PC-3 (cell line): ENCODE results near the gene SH2D2A. TPM values are rescaled to one million over a fixed set of nuclear protein-coding genes. Genes with fewer than 3 reads are reported as not detected.

Experiments
- ATAC-seq: fragments of 200-7000 bp; cut with Tn5 transposase; 2 replicates; pipeline ENCODE4 v1.9.1; 2020; ENCODE audit warnings: mild to moderate bottlenecking, moderate library complexity
- BruUV-seq: library from RNA; stranded (reverse); fragments of 400-500 nt; replicated peaks from 2 replicates; lab custom pipeline; 2021; lab: Mats Ljungman, UMichigan
- CTCF ChIA-PET: fragments of 300-600 bp; sonication (Branson Sonifier 250); formaldehyde crosslinking; loops from one replicate; lab custom pipeline; 2022; ENCODE audit warnings: antibody characterized with exemption; lab: Charles Lee
- POLR2A ChIA-PET: fragments of 300-600 bp; sonication (Branson Sonifier 250); formaldehyde crosslinking; loops from one replicate; lab custom pipeline; 2022; ENCODE audit warnings: antibody characterized with exemption; ENCODE audit not compliant: unreplicated experiment; lab: Charles Lee
- DNase-seq: peaks from one replicate; pipeline ENCODE4 v3.0.0-alpha.2; 2015
- H2AFZ ChIP-seq: fragments of 300-600 bp; sonication (generic); 2 replicates; pipeline ENCODE4 v1.6.0; 2016; ENCODE audit warnings: antibody characterized with exemption, low read length
- H3F3A ChIP-seq: fragments of 300-600 bp; sonication (generic); one replicate; pipeline ENCODE4 v1.6.0; 2017; ENCODE audit warnings: antibody characterized with exemption, low read length, control low read depth, mild to moderate bottlenecking; ENCODE audit not compliant: unreplicated experiment
- H3K27ac ChIP-seq: fragments of 300-600 bp; sonication (generic); 2 replicates; pipeline ENCODE4 v1.5.1; 2016; ENCODE audit warnings: mild to moderate bottlenecking, low read length
- H3K27me3 ChIP-seq: fragments of 300-600 bp; sonication (generic); 2 replicates; pipeline ENCODE4 v1.6.1; 2016; ENCODE audit warnings: low read length, mixed read lengths
- H3K36me3 ChIP-seq: fragments of 300-600 bp; sonication (generic); 2 replicates; pipeline ENCODE4 v1.6.1; 2016; ENCODE audit warnings: low read depth, mixed run types, low read length, mixed read lengths
- H3K4me1 ChIP-seq: fragments of 300-600 bp; sonication (generic); 2 replicates; pipeline ENCODE4 v1.5.1; 2016; ENCODE audit warnings: low read length; ENCODE audit not compliant: insufficient read depth
- H3K4me2 ChIP-seq: fragments of 300-600 bp; sonication (generic); 2 replicates; pipeline ENCODE4 v1.6.0; 2016; ENCODE audit warnings: low read length
- H3K4me3 ChIP-seq: fragments of 300-600 bp; sonication (generic); 2 replicates; pipeline ENCODE4 v1.5.1; 2016; ENCODE audit warnings: mild to moderate bottlenecking, low read length, mixed read lengths
- H3K79me2 ChIP-seq: fragments of 300-600 bp; sonication (generic); 2 replicates; pipeline ENCODE4 v1.6.1; 2017; ENCODE audit warnings: low read length, mixed read lengths
- H3K9ac ChIP-seq: fragments of 300-600 bp; sonication (generic); 2 replicates; pipeline ENCODE4 v1.6.0; 2016; ENCODE audit warnings: mild to moderate bottlenecking, low read length
- H3K9me2 ChIP-seq: fragments of 300-600 bp; sonication (generic); replicated peaks from 2 replicates; pipeline ENCODE4 v1.6.1; 2016; ENCODE audit warnings: mixed run types, low read length, mixed read lengths
- H3K9me3 ChIP-seq: fragments of 300-600 bp; sonication (generic); 2 replicates; pipeline ENCODE4 v1.6.1; 2016; ENCODE audit warnings: low read length, mixed read lengths
- H4K20me1 ChIP-seq: fragments of 300-600 bp; sonication (generic); 2 replicates; pipeline ENCODE4 v1.6.1; 2016; ENCODE audit warnings: low read length, mixed read lengths
- CTCF ChIP-seq: fragments of 300-600 bp; sonication (generic); conservative IDR thresholded peaks from 2 replicates; pipeline ENCODE4 v1.5.1; 2017; ENCODE audit warnings: antibody characterized with exemption, low read depth, mild to moderate bottlenecking, low read length
- EZH2 ChIP-seq: fragments of 300-600 bp; sonication (generic); IDR thresholded peaks from one replicate; pipeline ENCODE4 v1.6.1; 2017; ENCODE audit warnings: antibody characterized with exemption, mild to moderate bottlenecking, low read length; ENCODE audit not compliant: unreplicated experiment
- EZH2phosphoT487 ChIP-seq: fragments of 300-600 bp; sonication (generic); IDR thresholded peaks from 2 replicates; pipeline ENCODE4 v1.6.1; 2018; ENCODE audit warnings: mild to moderate bottlenecking, antibody characterized with exemption, low read length, borderline replicate concordance
- intact Hi-C: fragments of 100-400 bp; cut with micrococcal nuclease; formaldehyde crosslinking; loops from 2 replicates; pipeline ENCODE4 v1.9.0; 2023
- total RNA-seq: library from RNA; depleted of rRNA; stranded (reverse); fragments of >200 nt; gene quantifications from 2 replicates; pipeline ENCODE4 v1.2.3, GENCODE V29; 2014

SH2D2A gene
- total RNA-seq, 1 experiment from 2014 or later = 6.9 TPM

DNA sequence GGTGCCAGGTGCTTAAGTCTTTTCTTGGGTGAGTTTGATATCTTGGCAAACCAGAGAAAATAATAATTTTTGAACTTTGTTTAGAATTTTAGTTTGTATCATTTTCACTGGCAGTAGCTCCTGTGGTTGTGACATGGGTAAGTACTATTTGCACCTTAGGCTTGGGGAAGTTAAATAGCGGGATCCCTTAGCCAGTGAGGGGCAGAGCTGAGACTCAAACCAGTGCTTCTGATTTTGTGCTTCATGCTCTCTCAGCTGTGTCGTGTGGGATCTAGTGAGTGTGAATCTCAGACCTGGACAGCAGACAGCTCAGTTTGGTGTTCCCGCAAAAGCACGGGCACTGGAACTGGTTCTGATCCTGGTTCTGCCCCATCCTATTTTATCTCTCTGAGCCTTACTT lies 39.7 kb downstream of the SH2D2A start:
- H3K79me2 ChIP-seq = peaks cover 94% of the 10 kb centered on the region
- intact Hi-C loops = no loop called here
- H3K9me3 ChIP-seq = no peaks in the 10 kb centered on the region
- peaks cover 5% of the 10 kb centered on the region; the same call in 1 of the 2 replicates for H3K4me1 ChIP-seq
- ATAC-seq (no peak), DNase-seq (no peak)
- TSS peak; percentile 1 for BruUV-seq
- no peak for TF ChIP-seq CTCF
- no peak for TF ChIP-seq EZH2
- no peak for TF ChIP-seq EZH2phosphoT487
- POLR2A ChIA-PET = interaction anchor here (1.1 kb wide), 1 partner anchor 36 kb away, joined by 4 read pairs; the partner anchor contains the start of gene MRPL24
- peaks cover 34% of the 10 kb centered on the region for H3K36me3 ChIP-seq
- no peak overlapping the region for H3K9ac ChIP-seq
- H3F3A ChIP-seq = no peaks in the 10 kb centered on the region
- H4K20me1 ChIP-seq = peaks cover 35% of the 10 kb centered on the region
- no peak overlapping the region for H2AFZ ChIP-seq
- no peak overlapping the region for H3K4me2 ChIP-seq
- no peaks in the 10 kb centered on the region for H3K9me2 ChIP-seq
- no peak overlapping the region for H3K27ac ChIP-seq
- CTCF ChIA-PET = no interaction called here
- H3K27me3 ChIP-seq = no peaks in the 10 kb centered on the region
- no peak overlapping the region for H3K4me3 ChIP-seq

DNA sequence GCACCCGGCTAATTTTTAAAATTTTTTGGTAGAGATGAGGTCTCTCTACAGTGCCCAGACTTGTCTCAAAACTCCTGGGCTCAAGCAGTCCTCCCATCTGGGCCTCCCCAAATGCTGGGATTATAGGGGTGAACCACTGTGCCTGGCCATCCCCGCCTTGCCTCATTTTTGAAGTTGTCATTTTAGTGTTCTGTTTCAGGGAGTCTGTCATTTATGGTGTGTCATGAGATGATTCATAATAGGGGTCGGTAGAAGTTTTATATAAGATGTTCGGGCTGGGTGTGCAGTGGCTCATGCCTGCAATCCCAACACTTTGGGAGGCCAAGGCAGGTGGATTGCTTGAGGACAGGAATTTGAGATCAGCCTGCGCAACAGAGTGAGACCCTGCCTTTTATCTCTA lies 40.8 kb downstream of the SH2D2A start:
- ATAC-seq (peak; percentile 64), DNase-seq (peak; percentile 46)
- TF ChIP-seq EZH2 = no peak
- no peak for TF ChIP-seq CTCF
- TF ChIP-seq EZH2phosphoT487 = no peak
- ChIA-PET POLR2A (no interaction called here), CTCF (no interaction called here)
- Histone ChIP-seq H3K9me2 (no peaks in the 10 kb centered on the region), H3K9ac (no peak overlapping the region), H3K9me3 (no peaks in the 10 kb centered on the region), H3K27ac (no peak overlapping the region), H4K20me1 (peaks cover 35% of the 10 kb centered on the region), H3K4me2 (no peak overlapping the region), H3K36me3 (peaks cover 29% of the 10 kb centered on the region), H3K27me3 (no peaks in the 10 kb centered on the region), H3K79me2 (peaks cover 94% of the 10 kb centered on the region), H3F3A (no peaks in the 10 kb centered on the region), H3K4me1 (peaks cover 10% of the 10 kb centered on the region; the same call in 1 of the 2 replicates), H2AFZ (no peak overlapping the region), H3K4me3 (no peak overlapping the region)
- BruUV-seq = no TSS peak
- intact Hi-C loops = no loop called here

- 0 out of 2 replicates have a peak, but pooled peaks have one; percentile 30 for ATAC-seq
These were observed 43.0 kb downstream of the SH2D2A start for GRCh38 chr1:156773607-156774006.

More at GRCh38 chr1:156773607-156774006, 43.0 kb downstream of the SH2D2A start:
- POLR2A ChIA-PET = no interaction called here
- CTCF ChIA-PET = no interaction called here
- no TSS peak for BruUV-seq
- Histone ChIP-seq H3K36me3 (peaks cover 33% of the 10 kb centered on the region), H3K79me2 (peaks cover 97% of the 10 kb centered on the region), H3K27ac (no peak overlapping the region), H3F3A (no peaks in the 10 kb centered on the region), H3K27me3 (no peaks in the 10 kb centered on the region), H3K4me2 (no peak overlapping the region), H4K20me1 (peaks cover 39% of the 10 kb centered on the region), H3K9me3 (no peaks in the 10 kb centered on the region), H3K9me2 (no peaks in the 10 kb centered on the region), H3K4me3 (no peak overlapping the region), H3K9ac (no peak overlapping the region), H3K4me1 (peaks cover 24% of the 10 kb centered on the region), H2AFZ (no peak overlapping the region)
- no peak for DNase-seq
- TF ChIP-seq EZH2 = no peak
- TF ChIP-seq EZH2phosphoT487 = no peak
- TF ChIP-seq CTCF = 0 out of 2 replicates have a peak, but pooled peaks have one; percentile 21
- intact Hi-C loops = no loop called here
